ENCODE data around the gene PSME3.
"Not testable (repeated sequence)": the region's sequence is repeated elsewhere in the genome, so short reads cannot be mapped to it uniquely, and the experiment has no call there.

The PSME3 gene

GRCh38 chr17:42866631-42867575 is 33.7 kb downstream of the PSME3 start:
- ChIA-PET POLR2A (interaction anchor here (1.8 kb wide), 1 partner anchor 43 kb away, joined by 4 read pairs; the partner anchor contains the start of gene BECN1), CTCF (interaction anchor here (1.0 kb wide), 1 partner anchor 289 kb away, joined by 3 read pairs; the partner anchor contains the start of gene PSMC3IP)
- no peak overlapping the region for H3K4me3 ChIP-seq (ENCODE audit: low read depth, low read length)
- H3K27ac ChIP-seq (ENCODE audit: extremely low read depth, low read depth, low read length), result no peak overlapping the region
- H3K36me3 ChIP-seq (ENCODE audit: control insufficient read depth in 2 of 2, insufficient read depth in 1 of 2, low read length in 2 of 2), result no peaks in the 10 kb centered on the region
- no peaks in the 10 kb centered on the region for H3K4me1 ChIP-seq (ENCODE audit: control insufficient read depth, insufficient read depth, low read length)
- TF ChIP-seq SP7 (tag by site-specific recombination; IDR thresholded peaks at IDR 0.05) (no peak), ZNF544 (tag by site-specific recombination; IDR thresholded peaks at IDR 0.05) (no peak), CTCF (tag by site-specific recombination; IDR thresholded peaks at IDR 0.05) (no peak), INSM2 (tag by site-specific recombination; IDR thresholded peaks at IDR 0.05) (no peak), ZNF639 (tag by site-specific recombination; IDR thresholded peaks at IDR 0.05) (no peak)
- H3K9me3 ChIP-seq (ENCODE audit: control insufficient read depth, insufficient read depth, low read depth, low read length), result no peaks in the 10 kb centered on the region; the same call in 1 of the 2 replicates

- not testable (repeated sequence) for H3K9me3 ChIP-seq (ENCODE audit: control insufficient read depth, insufficient read depth, low read depth, low read length); H3K4me3 ChIP-seq (ENCODE audit: low read depth, low read length); H3K36me3 ChIP-seq (ENCODE audit: control insufficient read depth in 2 of 2, insufficient read depth in 1 of 2, low read length in 2 of 2); H3K4me1 ChIP-seq (ENCODE audit: control insufficient read depth, insufficient read depth, low read length); H3K27ac ChIP-seq (ENCODE audit: extremely low read depth, low read depth, low read length)
- POLR2A ChIA-PET, result interaction anchor here (1.8 kb wide), 1 partner anchor 44 kb away, joined by 4 read pairs; the partner anchor contains the start of gene BECN1
- CTCF ChIA-PET, result interaction anchor here (1.2 kb wide), 1 partner anchor 46 kb away, joined by 5 read pairs; no protein-coding TSS in a partner anchor
Observed at GRCh38 chr17:42867694-42868261, 34.6 kb downstream of the PSME3 start.

GRCh38 chr17:42868338-42868737 is 35.1 kb downstream of the PSME3 start:
- CTCF ChIA-PET, result interaction anchor here (1.2 kb wide), 1 partner anchor 45 kb away, joined by 5 read pairs; no protein-coding TSS in a partner anchor
- no peaks in the 10 kb centered on the region; the same call in 1 of the 2 replicates for H3K9me3 ChIP-seq (ENCODE audit: control insufficient read depth, insufficient read depth, low read depth, low read length)
- no peak overlapping the region for H3K4me3 ChIP-seq (ENCODE audit: low read depth, low read length)
- H3K27ac ChIP-seq (ENCODE audit: extremely low read depth, low read depth, low read length), result no peak overlapping the region
- H3K4me1 ChIP-seq (ENCODE audit: control insufficient read depth, insufficient read depth, low read length), result no peaks in the 10 kb centered on the region
- H3K36me3 ChIP-seq (ENCODE audit: control insufficient read depth in 2 of 2, insufficient read depth in 1 of 2, low read length in 2 of 2), result no peaks in the 10 kb centered on the region
- POLR2A ChIA-PET, result no interaction called here
- no peak for TF ChIP-seq AEBP2 (tag by site-specific recombination; IDR thresholded peaks at IDR 0.05; ENCODE audit: borderline replicate concordance)
- TF ChIP-seq ZNF645 (tag by site-specific recombination; IDR thresholded peaks at IDR 0.05), result no peak
- TF ChIP-seq KLF8 (tag by site-specific recombination; IDR thresholded peaks at IDR 0.05), result no peak
- TF ChIP-seq ZNF138 (tag by site-specific recombination; IDR thresholded peaks at IDR 0.05; ENCODE audit: borderline replicate concordance), result no peak
- no peak for TF ChIP-seq ZBTB7A (tag by site-specific recombination; IDR thresholded peaks at IDR 0.05; ENCODE audit: low read depth)
- TF ChIP-seq ZNF76 (tag by site-specific recombination; IDR thresholded peaks at IDR 0.05; ENCODE audit: borderline replicate concordance, low read depth), result no peak
- no peak for TF ChIP-seq ZNF621 (tag by site-specific recombination; IDR thresholded peaks at IDR 0.05)
- TF ChIP-seq IKZF3 (tag by site-specific recombination; IDR thresholded peaks at IDR 0.05), result no peak
- TF ChIP-seq ZBTB26 (tag by site-specific recombination; optimal IDR thresholded peaks at IDR 0.05), result no peak
- no peak for TF ChIP-seq ZBTB44 (tag by site-specific recombination; IDR thresholded peaks at IDR 0.05)
